Activated naive CD4-positive, alpha-beta T cell treated with anti-CD3 and anti-CD28 coated beads for 36 hours (primary cell): Measurements from ENCODE around the gene LIN37. TPM values are rescaled to one million over a fixed set of nuclear protein-coding genes. Genes with fewer than 3 reads are reported as not detected.

Source experiments
- CTCF ChIA-PET: fragments of 350-600 bp; sonication (Branson Sonifier 250); formaldehyde crosslinking; loops from one replicate; lab custom pipeline; 2021; ENCODE audit warnings: antibody characterized with exemption; lab: Charles Lee
- DNase-seq: peaks from one replicate; pipeline ENCODE4 v3.0.0-alpha.2; 2020
- H3K27ac Mint-ChIP-seq: one replicate; pipeline ENCODE4 v1.8.0; 2021; ENCODE audit warnings: mild to moderate bottlenecking, mixed read lengths
- H3K27me3 Mint-ChIP-seq: one replicate; pipeline ENCODE4 v1.8.0; 2021; ENCODE audit warnings: low read depth, mixed read lengths
- H3K36me3 Mint-ChIP-seq: one replicate; pipeline ENCODE4 v1.8.0; 2021; ENCODE audit warnings: low read depth, mixed read lengths
- H3K4me1 Mint-ChIP-seq: one replicate; pipeline ENCODE4 v1.8.0; 2021; ENCODE audit warnings: low read depth, mixed read lengths
- H3K4me3 Mint-ChIP-seq: one replicate; pipeline ENCODE4 v1.8.0; 2021; ENCODE audit warnings: mild to moderate bottlenecking, moderate library complexity, mixed read lengths
- H3K9me3 Mint-ChIP-seq: one replicate; pipeline ENCODE4 v1.8.0; 2021; ENCODE audit warnings: mixed read lengths
- intact Hi-C: fragments of 100-400 bp; cut with micrococcal nuclease; formaldehyde crosslinking; loops from one replicate; pipeline ENCODE4 v1.15.1; 2023
- total RNA-seq, 2 experiments: library from RNA; stranded (reverse); gene quantifications; one replicate each; pipeline ENCODE4 v1.2.3, GENCODE V29; 2021

The LIN37 gene
- total RNA-seq, 2 experiments from 2014 or later = 5.7 to 9.7 TPM

DNA sequence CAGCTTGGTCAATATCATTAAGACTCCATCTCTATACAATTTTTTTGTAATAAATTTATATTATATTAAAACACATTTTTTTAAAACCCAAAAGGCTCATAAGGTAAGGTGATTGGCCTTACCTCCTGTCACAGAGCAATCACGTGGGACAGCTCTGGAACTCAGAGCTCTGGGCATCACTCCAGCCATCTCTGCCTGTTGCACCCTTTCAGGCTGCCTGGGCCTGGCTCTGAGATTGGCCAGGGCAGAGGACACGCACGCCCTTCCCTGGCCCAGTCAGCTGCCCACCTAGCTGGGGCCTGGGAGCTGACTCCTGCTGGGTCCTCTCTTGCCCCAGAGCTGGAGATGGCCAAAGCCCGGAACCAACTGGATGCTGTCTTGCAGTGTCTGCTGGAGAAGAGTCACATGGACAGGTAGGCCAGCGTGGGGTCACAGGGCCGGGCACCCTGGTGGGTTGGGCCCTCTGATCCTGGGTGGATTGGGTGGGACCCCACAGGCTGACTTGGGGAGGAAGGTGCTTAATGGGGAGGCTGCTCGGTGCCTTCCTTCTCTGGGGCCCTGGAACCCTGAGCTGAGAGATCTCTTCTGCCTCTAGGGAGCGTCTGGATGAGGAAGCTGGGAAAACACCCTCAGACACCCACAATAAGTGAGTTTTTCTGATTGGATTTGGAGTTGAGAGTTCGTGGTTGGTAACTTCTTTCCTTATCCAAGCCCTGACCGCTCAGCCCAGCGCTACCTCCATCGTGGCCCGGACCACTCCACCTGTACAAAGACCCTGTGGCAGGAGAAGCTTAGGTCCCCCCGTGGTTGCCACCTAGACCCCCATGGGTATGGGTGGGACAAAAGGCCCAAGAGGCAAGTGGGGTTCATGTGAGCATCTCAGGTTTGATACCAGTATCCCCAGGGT lies 3.7 kb downstream of the LIN37 start:
- intact Hi-C loops = no loop called here
- Mint-ChIP-seq H3K4me3 (no peak overlapping the region), H3K36me3 (peaks cover 13% of the 10 kb centered on the region), H3K9me3 (no peaks in the 10 kb centered on the region), H3K27ac (no peak overlapping the region), H3K4me1 (peaks cover 27% of the 10 kb centered on the region), H3K27me3 (peaks cover 8% of the 10 kb centered on the region)
- no peak for DNase-seq
- CTCF ChIA-PET = interaction anchor here (0.6 kb wide), 1 partner anchor 853 kb away, joined by 3 read pairs; the partner anchor contains the start of gene ZNF382

DNA sequence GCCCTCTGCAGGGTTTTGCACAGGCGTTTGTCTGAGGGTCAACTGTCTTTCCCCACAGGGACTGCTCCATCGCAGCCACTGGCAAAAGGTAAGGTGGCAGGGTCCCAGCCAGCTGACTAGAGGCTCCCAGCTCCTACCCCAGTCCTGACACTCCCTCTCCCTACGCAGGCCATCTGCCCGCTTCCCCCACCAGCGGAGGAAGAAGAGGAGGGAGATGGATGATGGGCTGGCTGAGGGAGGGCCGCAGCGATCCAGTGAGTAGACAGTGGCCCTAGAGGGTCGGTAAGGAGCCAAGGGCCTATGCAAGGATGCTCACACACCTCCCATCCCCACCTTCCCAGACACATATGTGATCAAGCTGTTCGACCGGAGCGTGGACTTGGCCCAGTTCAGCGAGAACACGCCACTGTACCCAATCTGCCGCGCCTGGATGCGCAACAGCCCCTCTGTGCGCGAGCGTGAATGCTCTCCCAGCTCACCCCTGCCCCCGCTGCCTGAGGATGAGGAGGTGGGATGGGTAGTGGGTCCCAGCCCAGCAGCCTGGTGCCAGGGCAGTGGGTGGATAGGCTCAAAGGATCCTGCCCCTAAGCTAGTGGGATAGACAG lies 4.5 kb downstream of the LIN37 start:
- Mint-ChIP-seq H3K9me3 (no peaks in the 10 kb centered on the region), H3K27me3 (peaks cover 8% of the 10 kb centered on the region), H3K4me3 (no peak overlapping the region), H3K36me3 (peaks cover 13% of the 10 kb centered on the region), H3K4me1 (peaks cover 22% of the 10 kb centered on the region), H3K27ac (no peak overlapping the region)
- intact Hi-C loops = no loop called here
- CTCF ChIA-PET = no interaction called here
- DNase-seq = no peak

DNA sequence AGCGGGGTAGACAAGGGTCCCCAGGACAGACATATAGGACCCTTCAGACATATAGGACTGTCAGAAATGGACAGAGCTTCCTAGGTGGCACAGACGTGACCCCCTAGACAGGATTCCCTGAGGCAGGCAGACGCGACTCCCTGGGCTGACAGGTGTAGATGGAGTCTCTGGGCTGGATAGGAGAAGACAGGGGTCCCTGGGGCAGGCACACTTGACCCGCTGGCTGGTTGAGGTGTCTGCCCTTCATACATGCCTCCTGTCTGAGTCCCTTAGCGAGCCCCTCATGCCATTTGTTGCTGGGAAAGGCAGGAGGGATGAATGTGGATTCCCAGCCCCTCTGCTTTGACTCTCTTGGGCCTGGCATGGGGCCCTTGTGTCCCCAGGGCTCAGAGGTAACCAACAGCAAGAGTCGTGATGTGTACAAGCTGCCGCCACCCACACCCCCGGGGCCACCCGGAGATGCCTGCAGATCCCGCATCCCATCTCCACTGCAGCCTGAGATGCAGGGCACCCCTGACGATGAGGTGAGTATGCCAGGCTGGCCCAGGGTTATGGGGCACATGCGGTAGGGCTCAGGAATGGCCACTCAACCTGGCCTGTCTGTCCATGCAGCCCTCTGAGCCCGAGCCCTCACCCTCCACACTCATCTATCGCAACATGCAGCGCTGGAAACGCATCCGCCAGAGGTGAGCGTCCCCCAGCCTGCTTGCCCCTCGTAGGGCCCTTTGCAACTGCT lies 5.4 kb downstream of the LIN37 start:
- H3K36me3 Mint-ChIP-seq = peaks cover 13% of the 10 kb centered on the region
- CTCF ChIA-PET = no interaction called here
- H3K4me1 Mint-ChIP-seq = peaks cover 18% of the 10 kb centered on the region
- H3K4me3 Mint-ChIP-seq = no peak overlapping the region
- H3K27me3 Mint-ChIP-seq = peaks cover 8% of the 10 kb centered on the region
- DNase-seq = no peak
- intact Hi-C loops = no loop called here
- H3K27ac Mint-ChIP-seq = no peak overlapping the region
- H3K9me3 Mint-ChIP-seq = no peaks in the 10 kb centered on the region

DNA sequence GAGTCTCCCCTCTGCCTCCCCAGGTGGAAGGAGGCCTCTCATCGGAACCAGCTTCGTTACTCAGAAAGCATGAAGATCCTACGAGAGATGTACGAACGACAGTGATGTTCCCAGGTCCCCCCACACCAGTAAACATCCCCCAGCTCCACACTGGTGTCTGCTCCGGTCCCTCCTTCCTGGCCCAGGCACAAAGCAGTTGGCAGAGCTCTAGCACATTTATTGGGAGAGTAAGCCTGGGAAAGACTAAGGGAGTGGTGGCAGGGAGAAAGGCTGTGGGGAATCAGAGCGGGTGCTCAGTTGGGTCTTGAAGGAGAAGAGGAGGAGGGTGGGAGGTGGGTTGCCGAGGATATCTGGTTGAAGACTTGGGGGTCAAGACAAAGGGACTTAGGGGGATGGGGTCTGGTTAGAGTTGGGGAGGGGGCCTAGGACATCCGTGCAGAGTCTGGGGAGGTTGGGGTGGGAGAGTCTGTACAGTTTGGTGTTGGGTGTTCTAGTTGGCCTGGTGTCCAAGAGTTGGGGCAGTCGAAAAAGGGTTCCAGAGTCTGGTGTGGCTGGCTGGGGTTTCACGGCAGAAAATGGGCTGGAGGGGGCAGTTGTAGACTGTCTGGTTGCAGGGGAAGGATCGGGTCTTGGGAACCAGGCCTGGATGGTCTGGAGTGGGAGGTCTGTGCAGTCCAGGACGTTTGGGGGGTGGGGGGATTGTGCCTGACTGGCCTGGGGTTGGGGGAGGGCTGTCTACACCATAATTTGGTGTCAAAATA lies 6.2 kb downstream of the LIN37 start:
- Mint-ChIP-seq H3K4me1 (peaks cover 21% of the 10 kb centered on the region), H3K9me3 (no peaks in the 10 kb centered on the region), H3K27me3 (peaks cover 8% of the 10 kb centered on the region), H3K36me3 (peaks cover 17% of the 10 kb centered on the region), H3K27ac (no peak overlapping the region), H3K4me3 (no peak overlapping the region)
- no peak for DNase-seq
- intact Hi-C loops = no loop called here
- CTCF ChIA-PET = no interaction called here

DNA sequence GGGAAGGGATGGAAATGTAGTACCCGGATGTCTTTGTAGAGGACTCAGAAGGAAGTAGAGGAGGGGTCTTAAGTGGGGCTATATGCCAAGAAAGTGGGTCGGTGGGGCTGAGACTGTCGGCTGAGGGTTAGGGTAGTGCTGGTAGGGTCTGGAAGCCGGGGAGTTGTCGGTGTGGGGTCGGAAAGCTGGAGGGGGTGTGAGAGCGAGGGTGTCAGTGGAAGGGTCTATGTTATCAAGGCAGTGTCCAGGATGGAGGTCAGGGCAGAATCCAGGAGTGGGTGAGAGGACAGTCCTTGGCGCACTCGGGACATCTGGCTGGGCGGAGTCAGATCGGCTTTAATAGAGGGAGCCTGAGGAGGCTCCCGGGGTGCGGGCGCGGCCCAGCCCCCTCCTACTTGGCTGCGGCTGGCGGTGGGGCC lies 6.8 kb downstream of the LIN37 start:
- peaks cover 20% of the 10 kb centered on the region for H3K4me1 Mint-ChIP-seq

DNA sequence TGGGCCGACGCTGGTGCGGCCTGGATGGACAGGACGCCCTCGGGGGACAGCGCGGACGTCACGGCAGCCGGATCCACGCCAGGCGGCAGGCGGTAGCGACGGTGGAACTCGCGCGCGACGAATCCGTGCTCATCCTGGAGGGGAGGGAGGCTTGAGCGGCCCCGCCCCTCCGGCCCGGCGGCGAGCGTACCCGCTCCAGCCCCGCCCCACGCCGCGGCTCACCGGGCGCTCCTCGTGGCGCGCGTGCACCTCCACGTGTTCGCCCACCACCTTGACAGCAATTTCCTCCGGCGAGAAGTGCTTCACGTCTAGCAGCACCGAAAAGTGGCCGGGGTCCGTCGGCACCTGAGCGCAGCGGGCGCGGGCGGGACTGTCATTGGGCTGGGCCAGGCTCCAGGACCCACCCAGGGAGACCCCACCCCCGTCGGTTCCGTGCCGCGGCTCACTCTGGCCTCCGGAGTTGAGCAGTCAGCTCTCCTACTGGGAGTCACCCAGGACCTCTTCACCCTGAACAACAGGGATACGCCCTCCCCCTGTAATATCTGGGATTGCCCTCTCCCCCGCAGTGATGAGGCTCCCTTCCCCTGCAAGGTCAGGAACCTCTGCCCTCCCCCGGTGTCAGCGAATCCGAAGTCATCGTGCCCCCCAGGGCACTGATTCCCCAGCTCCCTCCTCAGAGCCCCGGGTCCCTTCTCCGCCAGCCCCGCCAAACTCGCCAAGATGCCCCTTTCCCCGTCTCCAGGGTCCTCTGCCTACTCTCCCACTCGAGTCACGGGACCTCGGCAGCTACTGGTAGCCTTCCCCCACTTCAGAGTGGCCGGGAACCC lies 7.4 kb downstream of the LIN37 start:
- CTCF ChIA-PET = no interaction called here

More for the DNA sequence above, 6.8 kb downstream of the LIN37 start:
- intact Hi-C loops = no loop called here
- Mint-ChIP-seq H3K4me3 (no peak overlapping the region), H3K36me3 (peaks cover 19% of the 10 kb centered on the region), H3K27me3 (peaks cover 8% of the 10 kb centered on the region), H3K27ac (no peak overlapping the region), H3K9me3 (no peaks in the 10 kb centered on the region)
- CTCF ChIA-PET = no interaction called here
- DNase-seq = no peak

DNA sequence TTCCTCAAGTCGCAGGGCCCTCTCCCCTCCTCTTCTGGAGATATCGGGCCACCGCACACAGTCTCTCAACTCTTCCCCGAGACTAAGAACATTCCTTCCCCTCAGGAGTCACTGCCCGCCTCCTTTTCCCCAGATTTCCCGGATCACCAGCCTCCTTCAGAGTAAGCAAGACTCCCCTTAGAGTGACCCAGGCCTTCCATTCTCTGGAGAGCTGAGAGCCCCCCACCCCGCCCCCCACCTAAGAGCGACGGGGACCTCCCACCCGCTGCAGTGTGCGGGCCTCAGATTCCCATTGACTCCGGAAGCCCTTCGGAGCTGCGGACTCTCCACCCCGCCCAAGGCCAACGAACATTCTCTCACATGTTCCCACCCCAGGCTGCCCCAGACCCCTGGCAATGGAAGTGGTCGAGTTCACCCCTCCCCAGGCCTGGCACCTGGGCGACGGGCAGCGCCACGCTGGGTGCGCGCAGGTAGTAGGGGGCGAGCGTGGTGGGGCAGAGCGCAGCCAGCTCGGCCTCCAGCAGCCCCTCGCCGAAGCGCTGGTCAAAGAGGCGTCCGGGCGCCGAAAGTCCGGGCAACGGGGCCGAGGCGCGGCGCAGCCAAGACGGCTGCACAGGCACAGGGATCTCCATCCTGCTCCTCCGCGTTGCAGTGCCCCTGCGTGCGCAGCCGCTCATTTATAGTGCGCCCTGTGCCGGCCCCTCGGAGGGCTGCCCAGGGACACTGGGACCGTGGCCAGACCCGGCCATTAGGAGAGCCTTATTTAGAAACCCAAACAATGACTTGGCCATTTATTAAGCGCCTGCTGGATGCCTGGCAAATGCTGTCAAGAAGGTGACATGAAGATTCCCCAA lies 8.2 kb downstream of the LIN37 start, which contains the start of gene HSPB6:
Gene HSPB6, minus strand, starts transcription at position 653 of the 854 bp plus-strand sequence. Its CDS starts 21 bp downstream, at position 632.
- DNase-seq = no peak
- intact Hi-C loops = loop anchor here (2.0 kb wide), 1 partner anchor 298 kb away; the partner anchor contains the start of genes THAP8 and WDR62
- Mint-ChIP-seq H3K9me3 (no peaks in the 10 kb centered on the region), H3K27ac (peak within 1 kb of the TSS; percentile 92), H3K36me3 (peaks cover 21% of the 10 kb centered on the region), H3K4me1 (peaks cover 20% of the 10 kb centered on the region), H3K27me3 (peaks cover 8% of the 10 kb centered on the region), H3K4me3 (peak within 1 kb of the TSS; percentile 90)
- CTCF ChIA-PET = interaction anchor here (0.8 to 1.3 kb wide), 3 partner anchors 9 to 208 kb away, joined by 3 to 4 read pairs (median 4); partner anchors contain the start of genes IGFLR1 and LIN37

More for the DNA sequence above, 7.4 kb downstream of the LIN37 start:
- intact Hi-C loops = loop anchor here (2.0 kb wide), 1 partner anchor 299 kb away; the partner anchor contains the start of genes THAP8 and WDR62
- Mint-ChIP-seq H3K9me3 (no peaks in the 10 kb centered on the region), H3K27me3 (peaks cover 8% of the 10 kb centered on the region), H3K4me3 (peak overlapping the region; percentile 55), H3K36me3 (peaks cover 21% of the 10 kb centered on the region), H3K4me1 (peaks cover 20% of the 10 kb centered on the region), H3K27ac (no peak overlapping the region)
- DNase-seq = peak; percentile 53

DNA sequence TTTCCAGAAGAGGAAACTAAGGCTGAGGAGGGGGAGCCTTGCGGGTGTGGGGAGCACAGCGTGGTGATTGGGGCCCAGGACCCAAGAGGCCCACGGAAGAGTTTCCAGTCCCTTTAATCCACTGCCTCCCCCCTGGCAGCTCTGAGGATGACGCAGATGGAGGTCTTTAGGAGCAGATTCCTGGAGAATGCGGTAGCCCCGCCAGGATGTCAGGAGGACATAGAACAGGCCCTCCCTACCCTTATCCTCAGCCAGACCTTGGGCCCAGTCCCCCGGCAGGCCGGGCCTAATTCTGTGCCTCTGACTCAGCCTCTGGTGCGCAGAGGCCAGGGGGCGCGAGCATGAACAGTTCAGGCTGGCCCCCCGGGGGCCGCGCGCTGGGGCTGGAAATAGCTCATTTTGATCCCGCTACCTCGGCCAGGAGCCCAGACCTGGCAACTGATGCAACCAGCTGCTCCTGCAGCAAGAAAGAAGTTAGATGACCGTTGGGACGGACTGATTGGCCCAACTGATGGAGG lies 8.9 kb downstream of the LIN37 start:
- CTCF ChIA-PET = interaction anchor here (0.8 to 1.3 kb wide), 3 partner anchors 9 to 208 kb away, joined by 3 to 4 read pairs (median 4); partner anchors contain the start of genes IGFLR1 and LIN37
- Mint-ChIP-seq H3K4me1 (peaks cover 20% of the 10 kb centered on the region), H3K9me3 (no peaks in the 10 kb centered on the region), H3K27ac (peak overlapping the region; percentile 92), H3K4me3 (peak overlapping the region; percentile 90), H3K36me3 (peaks cover 26% of the 10 kb centered on the region), H3K27me3 (peaks cover 8% of the 10 kb centered on the region)
- peak; percentile 56 for DNase-seq
- intact Hi-C loops = loop anchor here (2.0 kb wide), 1 partner anchor 298 kb away; the partner anchor contains the start of genes THAP8 and WDR62

DNA sequence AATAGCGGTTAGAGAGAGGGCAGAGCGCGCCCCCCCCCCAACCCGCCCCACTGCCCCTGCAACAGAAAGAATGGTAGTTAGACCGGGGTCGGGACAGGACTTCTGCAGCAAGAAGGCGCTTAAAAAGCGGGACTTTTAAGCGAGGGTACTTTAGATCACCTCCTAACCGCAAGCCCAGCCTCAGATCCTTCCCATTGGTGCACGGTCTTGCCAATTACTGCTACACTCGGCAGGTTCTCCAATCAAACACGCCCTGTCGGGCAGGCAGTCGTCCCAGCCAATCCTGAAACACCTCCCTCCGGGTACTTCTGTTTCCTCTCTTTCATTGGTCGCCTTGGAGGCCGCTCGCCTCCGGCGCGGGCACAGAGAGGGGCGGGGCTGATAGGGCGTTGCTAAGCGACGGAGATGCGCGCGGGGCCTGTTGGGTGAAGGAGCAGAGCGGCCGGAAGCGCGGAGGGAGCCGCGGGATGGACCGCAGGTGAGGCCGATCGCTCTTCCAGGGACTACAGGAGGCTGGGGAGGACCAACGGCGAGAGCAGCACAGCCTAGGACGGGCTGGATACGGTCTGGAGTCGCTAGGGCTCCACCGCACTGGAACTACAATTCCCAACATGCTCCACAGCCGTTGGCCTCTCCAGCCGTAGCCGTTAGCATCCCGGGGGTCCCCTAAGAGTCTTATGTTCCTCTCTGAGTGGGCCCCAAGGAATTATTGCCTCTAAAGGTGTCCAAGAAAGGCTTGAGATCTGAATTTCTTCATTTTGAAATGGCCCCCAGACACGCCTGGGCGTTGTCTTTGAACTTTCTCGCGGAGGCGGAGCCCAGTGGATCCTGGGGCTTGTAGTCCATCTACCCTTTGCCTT lies 9.6 kb downstream of the LIN37 start, which contains the start of gene PROSER3:
Gene PROSER3, plus strand, starts transcription at position 428 of the 860 bp plus-strand sequence. Its CDS starts 40 bp downstream, at position 468.
- intact Hi-C loops = loop anchor here (1.0 to 2.0 kb wide), 7 partner anchors 10 to 297 kb away; partner anchors contain the start of genes ALKBH6, ARHGAP33, LIN37 and THAP8
- Mint-ChIP-seq H3K27ac (peak within 1 kb of the TSS; percentile 92), H3K4me3 (peak within 1 kb of the TSS; percentile 90), H3K9me3 (no peaks in the 10 kb centered on the region), H3K27me3 (peaks cover 8% of the 10 kb centered on the region), H3K4me1 (peaks cover 20% of the 10 kb centered on the region), H3K36me3 (peaks cover 27% of the 10 kb centered on the region)
- DNase-seq = peak; percentile 99
- CTCF ChIA-PET = interaction anchor here (1.1 to 1.3 kb wide), 2 partner anchors 10 to 16 kb away, joined by 4 read pairs; partner anchors contain the start of genes IGFLR1 and LIN37
